Common myeloid progenitor, CD34-positive (primary cell): ENCODE results near the gene PDE8A.

Experiments
- CTCF ChIA-PET: fragments of 350-600 bp; sonication (Branson Sonifier 250); formaldehyde crosslinking; loops from one replicate; lab custom pipeline; 2021; ENCODE audit warnings: antibody characterized with exemption; lab: Charles Lee
- POLR2A ChIA-PET: fragments of 350-600 bp; sonication (Branson Sonifier 250); formaldehyde crosslinking; loops from one replicate; lab custom pipeline; 2021; ENCODE audit warnings: antibody characterized with exemption; lab: Charles Lee
- DNase-seq, 3 donors: peaks; one replicate each; pipeline versions ENCODE4 v3.0.0 to v3.0.0-alpha.2; 2013
- H3K27ac ChIP-seq, 2 experiments: 1 replicate in 1 of 2; 2 replicates in 1 of 2; pipeline ENCODE4 v1.7.0; 2013; ENCODE audit warnings: inconsistent platforms in 2 of 2, low read length in 2 of 2, mild to moderate bottlenecking in 2 of 2, low read depth in 1 of 2, moderate library complexity in 1 of 2; ENCODE audit not compliant: severe bottlenecking in 2 of 2, insufficient read depth in 1 of 2, poor library complexity in 1 of 2
- H3K27me3 ChIP-seq, 5 experiments: replicated peaks in 2 of 5; 1 replicate in 3 of 5; 2 replicates in 2 of 5; pipeline versions ENCODE4 v1.6.1 to v1.7.0; 2013; ENCODE audit warnings: low read length in 4 of 5, mild to moderate bottlenecking in 2 of 5, moderate library complexity in 2 of 5, inconsistent platforms in 1 of 5; ENCODE audit not compliant: insufficient read depth in 5 of 5, control insufficient read depth in 4 of 5
- H3K36me3 ChIP-seq, 4 experiments: 1 replicate in 2 of 4; 2 replicates in 2 of 4; pipeline versions ENCODE4 v1.6.1 to v1.7.0; 2013; ENCODE audit warnings: low read length in 3 of 4, control low read depth in 1 of 4, mild to moderate bottlenecking in 1 of 4; ENCODE audit not compliant: control insufficient read depth in 4 of 4, insufficient read depth in 4 of 4
- H3K4me1 ChIP-seq, 4 experiments: 1 replicate in 3 of 4; 2 replicates in 1 of 4; pipeline versions ENCODE4 v1.6.1 to v1.7.1; 2013; ENCODE audit warnings: low read length in 3 of 4, mild to moderate bottlenecking in 3 of 4, control low read depth in 1 of 4, inconsistent platforms in 1 of 4, moderate library complexity in 1 of 4; ENCODE audit not compliant: control insufficient read depth in 4 of 4, insufficient read depth in 4 of 4; ENCODE audit errors: control extremely low read depth in 1 of 4
- H3K4me3 ChIP-seq, 7 experiments: 1 replicate in 4 of 7; 2 replicates in 3 of 7; pipeline versions ENCODE4 v1.5.1 to v1.7.0; 2013; ENCODE audit warnings: mild to moderate bottlenecking in 7 of 7, low read length in 6 of 7, moderate library complexity in 6 of 7, inconsistent platforms in 2 of 7, low read depth in 2 of 7, control low read depth in 1 of 7; ENCODE audit not compliant: insufficient read depth in 4 of 7, control insufficient read depth in 1 of 7; ENCODE audit errors: extremely low read depth in 1 of 7
- H3K9me3 ChIP-seq, 5 experiments: 1 replicate in 4 of 5; 2 replicates in 1 of 5; pipeline versions ENCODE4 v1.6.1 to v1.7.1; 2013; ENCODE audit warnings: low read length in 4 of 5, mild to moderate bottlenecking in 2 of 5, inconsistent platforms in 1 of 5, low read depth in 1 of 5, moderate library complexity in 1 of 5; ENCODE audit not compliant: control insufficient read depth in 4 of 5, insufficient read depth in 2 of 5; ENCODE audit errors: control extremely low read depth in 1 of 5
- WGBS: methylation state at CpG from one replicate; pipeline ENCODE4 v1.1.5; 2013; ENCODE audit not compliant: insufficient coverage; 5-methylcytosine and 5-hydroxymethylcytosine counted together

The PDE8A gene

GRCh38 chr15:85005319-85005718 is 23.7 kb downstream of the PDE8A start:
- POLR2A ChIA-PET, result no interaction called here

GRCh38 chr15:85005746-85006145 is 24.1 kb downstream of the PDE8A start:
- peaks cover 12 to 61% (median 26%) of the 10 kb centered on the region in 4 experiments for H3K4me1 ChIP-seq

More at GRCh38 chr15:85005319-85005718, 23.7 kb downstream of the PDE8A start:
- Histone ChIP-seq H3K4me3 (no peak overlapping the region), H3K36me3 (no peaks in the 10 kb centered on the region), H3K4me1 (peaks cover 9 to 57% (median 22%) of the 10 kb centered on the region in 4 experiments), H3K27ac (no peak overlapping the region), H3K27me3 (no peaks in the 10 kb centered on the region), H3K9me3 (no peaks in the 10 kb centered on the region)
- DNase-seq, result peak in 1 of 3 donors; percentile 20
- CTCF ChIA-PET, result interaction anchor here (0.9 to 1.6 kb wide), 7 partner anchors 9 to 402 kb away, joined by 3 to 5 read pairs (median 3); no protein-coding TSS in a partner anchor
- 100% methylated on average over 1 of the region's 2 CpGs for WGBS

GRCh38 chr15:85006201-85006600 is 24.5 kb downstream of the PDE8A start:
- Histone ChIP-seq H3K27ac (no peak overlapping the region), H3K9me3 (no peaks in the 10 kb centered on the region), H3K27me3 (no peaks in the 10 kb centered on the region), H3K36me3 (no peaks in the 10 kb centered on the region), H3K4me1 (peaks cover 16 to 65% (median 30%) of the 10 kb centered on the region in 4 experiments), H3K4me3 (no peak overlapping the region)
- ChIA-PET CTCF (interaction anchor here (0.9 to 1.6 kb wide), 4 partner anchors 8 to 401 kb away, joined by 3 read pairs; no protein-coding TSS in a partner anchor), POLR2A (no interaction called here)
- no peak for DNase-seq
- no CpG with 5 or more reads among the region's 2 CpGs for WGBS

More at GRCh38 chr15:85005746-85006145, 24.1 kb downstream of the PDE8A start:
- no peak overlapping the region for H3K4me3 ChIP-seq
- 92% methylated on average over 3 of the region's 5 CpGs for WGBS
- ChIA-PET CTCF (interaction anchor here (0.9 to 1.6 kb wide), 7 partner anchors 8 to 401 kb away, joined by 3 to 5 read pairs (median 3); no protein-coding TSS in a partner anchor), POLR2A (no interaction called here)
- DNase-seq, result no peak
- no peaks in the 10 kb centered on the region for H3K36me3 ChIP-seq
- no peaks in the 10 kb centered on the region for H3K9me3 ChIP-seq
- H3K27me3 ChIP-seq, result no peaks in the 10 kb centered on the region
- no peak overlapping the region for H3K27ac ChIP-seq

- POLR2A ChIA-PET, result no interaction called here
- no peaks in the 10 kb centered on the region for H3K9me3 ChIP-seq
- H3K27ac ChIP-seq, result no peak overlapping the region
- H3K36me3 ChIP-seq, result no peaks in the 10 kb centered on the region
- CTCF ChIA-PET, result interaction anchor here (0.9 to 2.3 kb wide), 4 partner anchors 17 to 53 kb away, joined by 3 to 5 read pairs (median 3); no protein-coding TSS in a partner anchor
- no peaks in the 10 kb centered on the region for H3K27me3 ChIP-seq
- no peak for DNase-seq
- H3K4me1 ChIP-seq, result peaks cover 18 to 65% (median 30%) of the 10 kb centered on the region in 4 experiments
- no peak overlapping the region for H3K4me3 ChIP-seq
- 89% methylated on average over 2 of the region's 3 CpGs for WGBS
Observed at GRCh38 chr15:85006655-85007054, 25.0 kb downstream of the PDE8A start.

- ChIA-PET CTCF (interaction anchor here (0.9 to 2.3 kb wide), 4 partner anchors 8 to 53 kb away, joined by 3 to 7 read pairs (median 4); no protein-coding TSS in a partner anchor), POLR2A (interaction anchor here (0.7 kb wide), 1 partner anchor 34 kb away, joined by 3 read pairs; no protein-coding TSS in a partner anchor)
- H3K27me3 ChIP-seq, result no peaks in the 10 kb centered on the region
- H3K36me3 ChIP-seq, result no peaks in the 10 kb centered on the region
- H3K9me3 ChIP-seq, result no peaks in the 10 kb centered on the region
- peaks cover 18 to 65% (median 30%) of the 10 kb centered on the region in 4 experiments for H3K4me1 ChIP-seq
- no peak for DNase-seq
- no peak overlapping the region for H3K4me3 ChIP-seq
- no peak overlapping the region for H3K27ac ChIP-seq
- WGBS, result 96% methylated on average over 4 of the region's 5 CpGs
Observed at GRCh38 chr15:85007137-85007536, 25.5 kb downstream of the PDE8A start.

- no peak overlapping the region for H3K27ac ChIP-seq
- WGBS, result 100% methylated on average over 3 of the region's 4 CpGs
- H3K4me3 ChIP-seq, result no peak overlapping the region
- H3K27me3 ChIP-seq, result no peaks in the 10 kb centered on the region
- H3K4me1 ChIP-seq, result peaks cover 15 to 58% (median 24%) of the 10 kb centered on the region in 4 experiments
- no peaks in the 10 kb centered on the region for H3K9me3 ChIP-seq
- no peaks in the 10 kb centered on the region for H3K36me3 ChIP-seq
- no peak for DNase-seq
- ChIA-PET CTCF (interaction anchor here (0.9 to 2.3 kb wide), 3 partner anchors 8 to 54 kb away, joined by 3 to 7 read pairs (median 5); no protein-coding TSS in a partner anchor), POLR2A (interaction anchor here (0.7 kb wide), 1 partner anchor 35 kb away, joined by 3 read pairs; no protein-coding TSS in a partner anchor)
Observed at GRCh38 chr15:85007741-85008397, 26.2 kb downstream of the PDE8A start.
